ENCODE results near the gene EDEM3.

The EDEM3 gene

GRCh38 chr1:184759651-184760050, 5.0 kb upstream of the EDEM3 start:
- DNase-seq (ENCODE audit: low read depth) = no peak
- TF ChIP-seq CTCF (IDR thresholded peaks at IDR 0.05; ENCODE audit: control insufficient read depth, extremely low read depth, insufficient read depth) = no peak
- H3K4me3 ChIP-seq (ENCODE audit: low read depth, low read length) = no peak overlapping the region

- no peak for TF ChIP-seq CTCF (IDR thresholded peaks at IDR 0.05; ENCODE audit: control insufficient read depth, extremely low read depth, insufficient read depth)
- H3K4me3 ChIP-seq (ENCODE audit: low read depth, low read length) = no peak overlapping the region
- no peak for DNase-seq (ENCODE audit: low read depth)
Observed at GRCh38 chr1:184759112-184759511, 4.5 kb upstream of the EDEM3 start.

- H3K4me3 ChIP-seq (ENCODE audit: low read depth, low read length) = no peak overlapping the region
- peak; percentile 91 for DNase-seq (ENCODE audit: low read depth)
- TF ChIP-seq CTCF (IDR thresholded peaks at IDR 0.05; ENCODE audit: control insufficient read depth, extremely low read depth, insufficient read depth) = no peak
Observed at GRCh38 chr1:184757891-184758290, 3.2 kb upstream of the EDEM3 start.

GRCh38 chr1:184757406-184757805, 2.7 kb upstream of the EDEM3 start:
- TF ChIP-seq CTCF (IDR thresholded peaks at IDR 0.05; ENCODE audit: control insufficient read depth, extremely low read depth, insufficient read depth) = no peak

GRCh38 chr1:184755226-184756065, 788 bp upstream of the EDEM3 start:
- no peak for DNase-seq (ENCODE audit: low read depth)

More at GRCh38 chr1:184757406-184757805, 2.7 kb upstream of the EDEM3 start:
- DNase-seq (ENCODE audit: low read depth) = no peak
- no peak overlapping the region for H3K4me3 ChIP-seq (ENCODE audit: low read depth, low read length)

GRCh38 chr1:184753608-184754475, 816 bp downstream of the EDEM3 start:
- H3K4me3 ChIP-seq (ENCODE audit: low read depth, low read length) = peak overlapping the region; percentile 97
- DNase-seq (ENCODE audit: low read depth) = no peak
- TF ChIP-seq CTCF (IDR thresholded peaks at IDR 0.05; ENCODE audit: control insufficient read depth, extremely low read depth, insufficient read depth) = no peak

More at GRCh38 chr1:184755226-184756065, 788 bp upstream of the EDEM3 start:
- no peak for TF ChIP-seq CTCF (IDR thresholded peaks at IDR 0.05; ENCODE audit: control insufficient read depth, extremely low read depth, insufficient read depth)
- peak overlapping the region; percentile 97 for H3K4me3 ChIP-seq (ENCODE audit: low read depth, low read length)

All from LNCaP clone FGC (cell line).